ENCODE data around the gene MCRIP2. TPM values are rescaled to one million over a fixed set of nuclear protein-coding genes. Genes with fewer than 3 reads are reported as not detected.

MCRIP2 gene
- polyA plus RNA-seq, 1 donor from 2014 or later, result 29.1 TPM

DNA sequence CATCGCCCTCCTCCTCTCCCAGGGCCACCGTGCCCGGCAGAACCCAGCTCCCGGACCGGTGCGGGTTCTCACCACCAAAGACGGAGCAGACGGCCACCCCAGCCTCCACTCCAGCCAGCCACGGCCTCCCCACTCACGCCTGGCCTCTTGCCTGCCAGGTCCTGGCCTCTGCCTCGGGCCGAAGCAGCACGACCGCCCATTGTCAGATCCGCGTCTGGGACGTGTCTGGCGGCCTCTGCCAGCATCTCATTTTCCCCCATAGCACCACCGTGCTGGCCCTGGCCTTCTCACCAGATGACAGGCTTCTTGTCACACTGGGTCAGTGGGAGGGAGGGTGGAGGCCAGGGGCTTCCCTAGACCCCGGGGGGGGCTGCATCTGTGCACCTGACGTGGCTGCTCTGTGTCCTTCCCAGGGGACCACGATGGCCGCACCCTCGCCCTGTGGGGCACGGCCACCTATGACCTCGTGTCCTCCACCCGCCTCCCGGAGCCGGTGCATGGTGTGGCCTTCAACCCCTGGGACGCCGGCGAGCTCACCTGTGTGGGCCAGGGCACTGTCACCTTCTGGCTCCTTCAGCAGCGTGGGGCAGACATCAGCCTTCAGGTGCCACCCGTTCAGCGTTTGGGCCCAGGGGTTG is 19.7 kb downstream of the MCRIP2 start:
- H3K9me3 ChIP-seq (ENCODE audit: low read length), result no peaks in the 10 kb centered on the region
- H2AFZ ChIP-seq (ENCODE audit: low read depth, low read length), result no peak overlapping the region
- H3K4me3 ChIP-seq (ENCODE audit: low read length), result no peak overlapping the region
- no peaks in the 10 kb centered on the region for H3K79me2 ChIP-seq (replicated peaks; ENCODE audit: insufficient read depth, low read length)
- H3K27me3 ChIP-seq (ENCODE audit: insufficient read depth, low read depth, low read length), result no peaks in the 10 kb centered on the region
- H4K20me1 ChIP-seq (ENCODE audit: insufficient read depth), result no peaks in the 10 kb centered on the region
- H3K9ac ChIP-seq (ENCODE audit: low read length), result no peak overlapping the region
- TF ChIP-seq MXI1 (conservative IDR thresholded peaks at IDR 0.05; ENCODE audit: poor library complexity, severe bottlenecking) (no peak), SMC3 (conservative IDR thresholded peaks at IDR 0.05; ENCODE audit: poor library complexity) (no peak), EP300 (conservative IDR thresholded peaks at IDR 0.05; ENCODE audit: poor library complexity, severe bottlenecking) (no peak)
- TF ChIP-seq, protein P1, sequence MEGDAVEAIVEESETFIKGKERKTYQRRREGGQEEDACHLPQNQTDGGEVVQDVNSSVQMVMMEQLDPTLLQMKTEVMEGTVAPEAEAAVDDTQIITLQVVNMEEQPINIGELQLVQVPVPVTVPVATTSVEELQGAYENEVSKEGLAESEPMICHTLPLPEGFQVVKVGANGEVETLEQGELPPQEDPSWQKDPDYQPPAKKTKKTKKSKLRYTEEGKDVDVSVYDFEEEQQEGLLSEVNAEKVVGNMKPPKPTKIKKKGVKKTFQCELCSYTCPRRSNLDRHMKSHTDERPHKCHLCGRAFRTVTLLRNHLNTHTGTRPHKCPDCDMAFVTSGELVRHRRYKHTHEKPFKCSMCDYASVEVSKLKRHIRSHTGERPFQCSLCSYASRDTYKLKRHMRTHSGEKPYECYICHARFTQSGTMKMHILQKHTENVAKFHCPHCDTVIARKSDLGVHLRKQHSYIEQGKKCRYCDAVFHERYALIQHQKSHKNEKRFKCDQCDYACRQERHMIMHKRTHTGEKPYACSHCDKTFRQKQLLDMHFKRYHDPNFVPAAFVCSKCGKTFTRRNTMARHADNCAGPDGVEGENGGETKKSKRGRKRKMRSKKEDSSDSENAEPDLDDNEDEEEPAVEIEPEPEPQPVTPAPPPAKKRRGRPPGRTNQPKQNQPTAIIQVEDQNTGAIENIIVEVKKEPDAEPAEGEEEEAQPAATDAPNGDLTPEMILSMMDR (IDR thresholded peaks at IDR 0.05; ENCODE audit: poor library complexity, severe bottlenecking), result no peak
- no peak overlapping the region for H3K27ac ChIP-seq (ENCODE audit: low read length)
- H3K36me3 ChIP-seq (ENCODE audit: insufficient read depth, low read length), result no peaks in the 10 kb centered on the region
- no peak overlapping the region for H3K4me2 ChIP-seq (ENCODE audit: low read length)
- H3K9me2 ChIP-seq (ENCODE audit: insufficient read depth, low read length), result no peaks in the 10 kb centered on the region
- H3F3A ChIP-seq (ENCODE audit: insufficient read depth, low read length, poor library complexity, severe bottlenecking), result no peaks in the 10 kb centered on the region

DNA sequence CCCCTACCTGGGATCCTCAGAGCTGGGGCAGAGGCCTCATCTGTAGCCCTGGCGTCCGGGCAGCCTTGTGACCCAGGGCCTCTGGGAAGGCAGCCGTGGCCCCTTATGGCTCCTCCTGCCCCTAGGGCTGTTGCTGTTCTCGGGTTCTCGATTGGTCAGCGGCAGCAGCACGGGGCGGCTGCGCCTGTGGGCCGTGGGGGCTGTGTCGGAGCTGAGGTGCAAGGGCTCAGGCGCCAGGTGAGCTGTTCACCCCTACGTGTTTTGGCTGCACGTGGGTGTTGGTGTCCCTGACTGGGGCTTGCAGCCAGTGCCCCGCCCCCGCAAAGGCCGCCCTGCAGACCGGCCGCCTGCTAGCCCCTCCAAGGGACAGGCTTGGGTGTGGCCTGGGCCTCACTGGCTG is 20.5 kb downstream of the MCRIP2 start:
- no peak overlapping the region for H2AFZ ChIP-seq (ENCODE audit: low read depth, low read length)
- H4K20me1 ChIP-seq (ENCODE audit: insufficient read depth), result no peaks in the 10 kb centered on the region
- no peaks in the 10 kb centered on the region for H3K36me3 ChIP-seq (ENCODE audit: insufficient read depth, low read length)
- H3K4me2 ChIP-seq (ENCODE audit: low read length), result no peak overlapping the region
- H3K9me3 ChIP-seq (ENCODE audit: low read length), result no peaks in the 10 kb centered on the region
- H3K9ac ChIP-seq (ENCODE audit: low read length), result no peak overlapping the region
- H3F3A ChIP-seq (ENCODE audit: insufficient read depth, low read length, poor library complexity, severe bottlenecking), result no peaks in the 10 kb centered on the region
- no peak overlapping the region for H3K4me3 ChIP-seq (ENCODE audit: low read length)
- no peaks in the 10 kb centered on the region for H3K79me2 ChIP-seq (replicated peaks; ENCODE audit: insufficient read depth, low read length)
- H3K27ac ChIP-seq (ENCODE audit: low read length), result no peak overlapping the region
- no peaks in the 10 kb centered on the region for H3K9me2 ChIP-seq (ENCODE audit: insufficient read depth, low read length)
- H3K27me3 ChIP-seq (ENCODE audit: insufficient read depth, low read depth, low read length), result no peaks in the 10 kb centered on the region
- TF ChIP-seq REST (IDR thresholded peaks at IDR 0.05; ENCODE audit: borderline replicate concordance), result no peak
- no peak for TF ChIP-seq RAD21 (conservative IDR thresholded peaks at IDR 0.05)
- no peak for TF ChIP-seq EZH2 (IDR thresholded peaks at IDR 0.05; ENCODE audit: borderline replicate concordance, insufficient read depth, low read length, poor library complexity, severe bottlenecking)
- TF ChIP-seq POLR2AphosphoS5 (IDR thresholded peaks at IDR 0.05), result no peak
- TF ChIP-seq EP300 (conservative IDR thresholded peaks at IDR 0.05; ENCODE audit: poor library complexity, severe bottlenecking), result no peak

DNA sequence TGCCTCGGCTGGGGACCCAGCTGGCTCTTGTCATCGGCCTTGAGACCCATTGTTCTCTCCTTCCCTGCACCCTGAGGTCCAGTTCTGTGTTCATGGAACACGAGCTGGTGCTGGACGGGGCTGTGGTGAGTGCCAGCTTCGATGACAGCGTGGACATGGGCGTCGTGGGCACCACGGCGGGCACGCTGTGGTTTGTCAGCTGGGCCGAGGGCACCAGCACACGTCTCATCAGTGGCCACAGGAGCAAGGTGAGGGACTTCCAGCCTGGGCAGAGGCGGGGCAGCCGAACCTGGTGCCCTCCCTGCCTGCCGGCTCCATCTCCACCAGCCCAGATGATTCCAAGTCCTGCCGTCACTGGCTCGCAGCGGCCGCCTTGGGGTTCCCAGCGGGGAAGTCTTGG is 21.0 kb downstream of the MCRIP2 start:
- no peak overlapping the region for H3K27ac ChIP-seq (ENCODE audit: low read length)
- no peaks in the 10 kb centered on the region for H3K36me3 ChIP-seq (ENCODE audit: insufficient read depth, low read length)
- H3F3A ChIP-seq (ENCODE audit: insufficient read depth, low read length, poor library complexity, severe bottlenecking), result no peaks in the 10 kb centered on the region
- H2AFZ ChIP-seq (ENCODE audit: low read depth, low read length), result no peak overlapping the region
- no peaks in the 10 kb centered on the region for H3K9me3 ChIP-seq (ENCODE audit: low read length)
- no peaks in the 10 kb centered on the region for H4K20me1 ChIP-seq (ENCODE audit: insufficient read depth)
- H3K9me2 ChIP-seq (ENCODE audit: insufficient read depth, low read length), result no peaks in the 10 kb centered on the region
- TF ChIP-seq POLR2AphosphoS5 (IDR thresholded peaks at IDR 0.05) (no peak), RAD21 (conservative IDR thresholded peaks at IDR 0.05) (no peak), SMC3 (conservative IDR thresholded peaks at IDR 0.05; ENCODE audit: poor library complexity) (no peak), REST (IDR thresholded peaks at IDR 0.05; ENCODE audit: borderline replicate concordance) (no peak), EZH2 (IDR thresholded peaks at IDR 0.05; ENCODE audit: borderline replicate concordance, insufficient read depth, low read length, poor library complexity, severe bottlenecking) (no peak), TAF1 (IDR thresholded peaks at IDR 0.05; ENCODE audit: low read depth) (no peak), MXI1 (conservative IDR thresholded peaks at IDR 0.05; ENCODE audit: poor library complexity, severe bottlenecking) (no peak), EP300 (conservative IDR thresholded peaks at IDR 0.05; ENCODE audit: poor library complexity, severe bottlenecking) (no peak)
- TF ChIP-seq, protein P1 (IDR thresholded peaks at IDR 0.05; ENCODE audit: poor library complexity, severe bottlenecking), result no peak
- H3K4me3 ChIP-seq (ENCODE audit: low read length), result no peak overlapping the region
- H3K79me2 ChIP-seq (replicated peaks; ENCODE audit: insufficient read depth, low read length), result no peaks in the 10 kb centered on the region
- no peak overlapping the region for H3K4me2 ChIP-seq (ENCODE audit: low read length)
- H3K27me3 ChIP-seq (ENCODE audit: insufficient read depth, low read depth, low read length), result no peaks in the 10 kb centered on the region
- H3K9ac ChIP-seq (ENCODE audit: low read length), result no peak overlapping the region

Data from neural cell (in vitro differentiated cells).